ENCODE data around the gene HSP90B1.

- TF ChIP-seq CTCF (conservative IDR thresholded peaks at IDR 0.05; ENCODE audit: low read depth, low read length) = no peak
- no peak for TF ChIP-seq EZH2phosphoT487 (IDR thresholded peaks at IDR 0.05; ENCODE audit: borderline replicate concordance, low read length)
These were observed 34.6 kb downstream of the HSP90B1 start for GRCh38 chr12:103964805-103965204.

All from PC-3 (cell line).